GM19452 (cell line): ENCODE data around the gene KCNIP3.

Source experiments
- ATAC-seq: cut with Tn5 transposase; IDR thresholded peaks from one replicate; pipeline ENCODE4 v1.9.1; 2021; ENCODE audit not compliant: unreplicated experiment

The KCNIP3 gene

GRCh38 chr2:95312543-95313201 is 15.5 kb downstream of the KCNIP3 start:
- no peak for ATAC-seq

GRCh38 chr2:95313296-95314131 is 16.4 kb downstream of the KCNIP3 start:
- ATAC-seq = no peak

DNA sequence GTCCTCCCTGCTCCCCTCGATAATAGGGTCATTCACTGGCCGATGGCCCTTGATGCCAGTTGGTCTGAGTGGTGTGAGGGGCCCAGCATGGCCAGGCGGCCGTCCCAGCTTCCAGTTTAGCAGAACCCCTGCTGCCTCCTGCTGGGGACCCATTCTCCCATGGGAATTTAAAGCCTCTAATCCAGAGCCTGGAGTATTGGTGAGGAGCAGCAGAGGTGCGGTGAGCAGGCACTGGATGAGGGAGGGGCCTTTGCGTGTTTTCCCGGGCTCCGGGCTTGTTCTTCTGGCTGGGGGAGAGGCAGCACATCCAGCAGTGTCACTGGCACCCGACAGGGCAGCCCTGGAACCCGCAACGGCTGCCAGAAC is 17.4 kb downstream of the KCNIP3 start:
- no peak for ATAC-seq

DNA sequence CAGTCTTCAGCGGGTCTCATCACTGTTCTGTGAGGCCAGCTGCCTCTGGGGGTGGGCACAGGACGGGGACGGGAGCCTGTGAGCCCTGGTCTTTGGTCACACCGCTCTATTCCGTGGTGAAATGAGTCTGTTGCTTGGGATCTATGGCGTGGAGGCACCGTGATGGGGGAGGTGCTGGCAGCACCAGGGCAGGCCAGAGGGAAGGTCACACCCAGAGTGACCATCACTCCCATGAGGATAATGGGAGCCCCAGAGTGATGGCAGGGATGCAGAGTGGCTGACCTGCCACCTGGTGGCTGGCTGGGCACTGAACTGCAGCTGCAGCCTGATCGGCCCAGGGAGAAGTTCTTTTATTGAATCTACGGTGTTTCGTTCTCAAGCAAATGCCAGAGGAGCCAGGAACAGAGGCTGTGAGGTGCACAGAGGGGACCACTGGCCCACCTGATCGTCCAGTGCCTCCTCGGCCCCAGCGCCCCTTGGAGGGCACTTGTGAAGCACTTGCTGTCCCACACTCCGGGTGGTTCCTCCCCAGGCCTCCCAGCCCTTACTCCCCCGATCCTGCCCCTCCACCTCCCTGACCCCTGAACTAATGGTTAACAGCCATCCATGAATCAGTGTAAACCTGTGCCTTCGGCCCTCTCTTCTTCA is 17.9 kb downstream of the KCNIP3 start:
- ATAC-seq = no peak

DNA sequence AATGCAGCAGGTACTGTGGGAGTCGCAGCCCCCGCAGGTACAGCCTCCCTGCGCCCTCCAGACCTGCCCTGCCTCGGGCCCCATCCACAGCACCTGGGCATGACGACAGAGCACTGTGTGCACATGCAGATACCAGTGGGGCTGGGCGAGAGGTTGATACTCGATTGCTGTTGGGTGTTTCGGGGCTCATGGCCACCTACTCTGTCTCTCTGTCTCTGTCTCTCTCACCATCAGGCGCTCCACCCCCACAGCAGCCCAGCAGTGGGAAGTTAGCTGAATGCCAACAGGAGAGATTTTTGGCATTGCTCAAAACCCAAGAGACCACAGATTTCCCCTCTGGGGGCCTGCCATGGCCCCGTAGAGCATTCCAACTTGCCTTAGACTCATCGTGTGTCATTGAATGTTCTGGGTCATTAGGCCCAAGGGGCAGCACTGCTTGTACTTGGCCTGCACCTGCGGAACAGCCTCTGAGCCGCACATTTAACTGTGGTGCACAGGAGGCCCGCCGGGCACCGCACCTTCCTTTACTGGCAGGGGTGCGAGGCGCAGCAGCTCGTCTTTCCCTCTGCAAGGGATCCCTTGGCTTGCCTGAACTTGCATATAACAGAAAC is 18.8 kb downstream of the KCNIP3 start:
- no peak for ATAC-seq

GRCh38 chr2:95316466-95317122 is 19.4 kb downstream of the KCNIP3 start:
- ATAC-seq = no peak

DNA sequence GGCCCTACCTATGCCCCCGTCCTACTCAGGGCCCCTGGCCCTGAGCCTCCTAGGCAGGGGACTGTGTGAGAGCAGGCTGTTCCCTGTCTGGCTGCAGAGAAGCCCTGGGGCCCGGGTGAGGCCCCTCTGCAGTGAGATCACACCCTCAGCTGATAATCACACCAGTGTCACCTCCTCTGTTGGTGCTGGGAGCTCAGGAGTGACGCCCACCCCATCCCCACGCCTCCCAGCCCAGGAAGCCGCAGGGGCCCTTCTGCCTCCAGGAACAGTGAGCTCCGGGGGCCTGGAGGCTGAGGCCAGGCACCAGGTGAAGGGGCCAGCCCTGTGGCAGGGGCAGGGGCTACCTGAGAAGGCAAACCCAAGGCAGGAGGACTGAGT is 20.0 kb downstream of the KCNIP3 start:
- ATAC-seq = no peak

DNA sequence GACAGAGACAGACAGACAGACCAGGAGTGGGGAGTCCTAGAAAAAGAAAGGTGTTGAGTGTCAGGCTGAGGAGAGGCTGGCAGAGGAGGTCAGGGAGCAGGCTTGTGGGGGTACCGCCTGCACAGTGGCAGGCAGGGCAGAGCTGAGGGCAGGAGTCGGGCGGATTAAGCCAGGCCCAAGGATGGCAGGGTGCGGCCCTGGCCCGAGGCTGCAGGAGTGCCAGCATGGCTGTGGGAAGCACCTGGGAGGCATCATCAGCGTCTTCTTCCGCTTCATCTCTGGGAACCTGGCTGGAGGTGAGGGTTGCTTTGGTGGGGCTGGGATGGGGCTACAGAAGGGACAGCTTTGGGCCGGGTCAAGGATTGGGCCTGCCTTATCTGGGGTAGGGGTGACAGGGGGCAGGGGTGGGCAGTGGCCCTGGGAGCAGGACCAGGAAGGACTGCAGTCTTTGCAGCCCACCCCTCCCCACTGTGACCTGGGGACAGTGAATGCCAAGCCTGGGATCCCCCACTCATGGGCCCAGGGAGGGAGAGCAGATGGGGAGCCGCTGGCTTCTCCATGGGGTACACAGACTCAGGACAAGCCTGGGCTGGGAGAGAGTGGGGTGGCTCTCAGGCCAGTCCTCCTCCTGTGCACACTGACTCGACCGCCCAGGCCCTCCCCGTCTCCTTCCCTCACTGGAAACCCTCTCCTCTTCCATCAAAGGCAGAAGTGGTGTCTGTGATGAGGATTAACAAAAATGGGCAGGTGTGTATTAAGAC is 20.7 kb downstream of the KCNIP3 start:
- ATAC-seq = no peak

GRCh38 chr2:95318431-95319220 is 21.5 kb downstream of the KCNIP3 start:
- ATAC-seq = no peak

DNA sequence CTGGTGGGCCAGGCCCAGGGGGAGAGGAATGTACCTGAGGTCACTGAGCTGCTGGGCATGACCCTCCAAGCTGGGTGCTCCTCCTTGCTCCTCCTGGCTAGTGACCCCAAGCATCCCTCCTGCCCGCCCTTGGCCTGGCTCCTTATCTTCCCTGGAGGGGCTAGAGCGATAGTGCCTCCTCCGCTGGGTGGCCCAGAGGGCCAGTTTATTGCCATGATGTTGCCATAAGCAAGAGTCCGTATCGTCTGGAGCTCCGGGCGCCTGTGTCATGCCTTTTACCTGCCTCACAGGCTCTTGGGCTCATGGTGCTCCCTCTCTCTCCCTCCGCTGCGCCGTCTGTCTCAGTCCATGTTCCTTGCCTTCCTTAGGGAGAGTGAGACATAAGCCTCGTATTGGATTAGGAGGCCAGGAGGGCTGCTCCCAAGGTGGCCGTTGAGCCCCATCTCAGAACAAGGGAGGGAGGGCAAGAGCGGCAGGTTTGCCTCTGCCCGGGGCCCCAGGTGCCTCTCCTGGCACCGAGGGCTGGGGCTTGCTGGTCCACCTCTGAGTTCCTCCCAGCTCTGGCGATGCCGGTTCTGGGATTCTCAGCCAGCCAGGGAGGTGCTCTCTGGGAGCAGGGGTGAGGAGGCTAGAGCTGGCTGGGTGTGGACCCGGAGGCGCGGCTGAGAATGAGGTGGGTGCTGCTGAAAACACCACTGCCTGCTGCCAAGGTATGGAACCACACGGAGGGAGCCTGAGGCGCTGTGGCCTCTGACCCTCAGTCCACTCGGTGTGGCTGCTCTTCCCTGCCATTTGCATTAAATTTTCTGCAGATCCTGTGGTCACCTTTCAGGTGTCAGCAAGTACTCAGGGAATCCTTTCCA is 22.6 kb downstream of the KCNIP3 start:
- ATAC-seq = no peak

DNA sequence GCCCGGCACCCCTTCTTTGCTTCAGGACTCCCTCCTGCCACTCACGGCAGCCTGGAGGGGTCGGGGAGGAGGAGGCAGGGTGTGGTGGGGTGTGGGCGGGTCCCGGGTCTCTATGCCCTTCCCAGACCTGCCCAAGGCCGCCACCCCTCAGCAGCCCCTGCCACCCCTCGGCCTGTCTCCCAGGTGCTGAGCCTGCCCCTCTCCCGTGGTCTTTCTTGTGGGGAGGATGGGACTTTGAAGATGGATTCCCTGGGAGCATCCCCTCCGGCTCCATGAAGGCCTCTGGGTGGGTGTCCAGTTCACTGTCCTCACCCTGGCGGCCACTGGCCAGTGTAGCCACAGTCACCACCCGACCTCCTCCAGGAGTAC is 23.2 kb downstream of the KCNIP3 start:
- ATAC-seq = no peak

- no peak for ATAC-seq
Measured at GRCh38 chr2:95320986-95321767, 24.0 kb downstream of the KCNIP3 start.

GRCh38 chr2:95323347-95324155 is 26.4 kb downstream of the KCNIP3 start:
- no peak for ATAC-seq

DNA sequence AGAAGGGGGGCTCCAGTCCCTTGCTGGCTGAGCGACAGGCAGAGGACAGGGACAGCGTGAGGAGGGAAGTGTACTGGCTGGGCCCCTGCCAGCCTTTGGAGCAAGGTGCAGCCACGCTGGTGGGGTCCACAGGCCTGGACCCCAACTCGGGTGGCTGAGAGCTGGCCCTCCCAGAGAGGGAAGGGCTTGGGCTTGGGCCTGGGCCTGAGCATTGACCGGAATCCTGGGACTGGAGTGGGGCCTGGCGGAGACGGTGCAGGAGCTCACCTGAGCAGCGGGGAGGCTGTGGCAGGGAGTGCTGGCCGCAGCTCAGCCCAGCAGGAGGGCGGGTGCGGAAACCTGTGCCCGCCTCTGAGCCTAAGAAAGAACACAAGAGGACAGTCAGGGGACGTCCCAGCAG is 27.9 kb downstream of the KCNIP3 start:
- no peak for ATAC-seq

DNA sequence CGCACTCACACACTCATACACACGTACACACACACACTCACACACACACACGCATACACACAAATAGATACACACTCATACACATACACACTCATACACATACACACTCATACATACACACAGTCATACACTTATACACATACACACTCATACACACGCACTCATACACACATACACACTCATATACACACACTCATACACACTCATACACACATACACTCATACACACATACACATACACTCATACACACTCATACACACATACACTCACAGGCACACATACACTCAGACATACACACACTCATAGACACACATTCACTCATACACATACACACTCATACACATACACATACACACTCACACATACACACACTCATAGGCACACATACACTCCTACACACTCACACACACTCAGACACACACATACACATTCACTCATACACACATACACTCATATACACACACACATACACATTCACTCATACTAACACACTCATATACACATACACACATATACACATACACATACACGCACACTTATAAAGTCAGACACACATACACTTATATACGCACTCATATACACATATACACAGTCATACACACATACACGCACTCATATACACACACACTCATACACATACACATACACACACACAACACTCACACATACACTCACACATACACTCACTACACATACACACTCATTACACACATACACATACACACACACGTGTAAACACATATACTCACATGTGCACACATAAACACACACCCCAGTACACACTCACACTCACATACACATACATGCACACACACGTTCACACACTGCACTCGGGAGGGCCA is 28.7 kb downstream of the KCNIP3 start:
- ATAC-seq = no peak

DNA sequence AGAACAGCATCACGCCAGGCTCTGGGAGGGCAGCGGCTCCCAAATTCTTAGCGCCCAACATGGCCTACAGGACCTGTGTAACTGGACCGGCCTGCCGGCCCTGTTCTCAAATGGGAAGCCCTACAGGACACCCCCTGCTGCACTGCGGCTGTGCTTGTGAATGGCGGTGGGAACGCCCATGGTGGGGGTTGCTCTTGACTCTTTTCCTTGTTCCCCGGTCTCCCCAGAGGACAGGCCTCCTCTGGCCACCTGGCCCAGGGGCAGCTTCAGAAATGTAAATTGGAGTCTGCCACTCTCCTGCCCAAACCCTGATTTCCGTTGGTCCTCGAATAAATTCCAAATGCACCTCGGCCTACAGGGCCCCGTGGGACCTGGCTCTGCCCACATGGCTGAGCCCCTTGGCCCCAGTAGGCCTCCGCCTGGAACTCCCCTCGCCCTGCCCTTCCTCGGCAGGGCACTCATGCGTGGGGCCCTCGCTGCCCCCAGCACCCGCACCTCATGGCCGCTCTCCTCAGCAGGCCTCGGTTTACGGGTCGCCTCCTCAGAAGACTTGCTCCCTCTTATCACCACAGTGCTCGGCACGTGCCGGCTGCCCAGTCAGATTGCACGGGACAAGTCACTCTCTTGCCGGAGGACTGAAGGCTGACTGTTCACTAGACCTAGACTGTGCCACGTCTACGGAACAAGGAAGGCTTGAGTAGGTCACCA is 29.4 kb downstream of the KCNIP3 start:
- no peak for ATAC-seq
